AG04450 (cell line): Measurements from ENCODE around the gene SPATA7. TPM values are rescaled to one million over a fixed set of nuclear protein-coding genes. Genes with fewer than 3 reads are reported as not detected.
"Not testable (repeated sequence)": the region's sequence is repeated elsewhere in the genome, so short reads cannot be mapped to it uniquely, and the experiment has no call there.

Experiments used
- CTCF ChIA-PET: fragments of 300-600, 350-600 bp; formaldehyde crosslinking; extraction: SDS; loops from one replicate; lab custom pipeline; 2022; ENCODE audit warnings: antibody characterized with exemption, inconsistent platforms; lab: Charles Lee
- POLR2A ChIA-PET: fragments of 350-600 bp; formaldehyde crosslinking; extraction: SDS; loops from one replicate; lab custom pipeline; 2021; ENCODE audit warnings: antibody characterized with exemption, inconsistent platforms; lab: Yijun Ruan, JAX
- DNase-seq: peaks from one replicate; pipeline ENCODE4 v3.0.0-alpha.2; 2011; ENCODE audit warnings: low read depth, low spot score
- H3K27ac ChIP-seq: one replicate; pipeline ENCODE4 v1.5.1; 2012; ENCODE audit warnings: low read depth, low read length, control low read depth
- H3K27me3 ChIP-seq: one replicate; pipeline ENCODE4 v1.6.0; 2012; ENCODE audit warnings: low read length; ENCODE audit not compliant: control insufficient read depth, insufficient read depth
- H3K4me3 ChIP-seq: 2 replicates; pipeline ENCODE4 v1.5.1; 2011; ENCODE audit warnings: mild to moderate bottlenecking, low read depth, low read length, control low read depth
- H3K9me3 ChIP-seq: 2 replicates; pipeline ENCODE4 v1.5.1; 2012; ENCODE audit warnings: low read length; ENCODE audit not compliant: control insufficient read depth, insufficient read depth
- CTCF ChIP-seq: IDR thresholded peaks from 2 replicates; pipeline ENCODE4 v1.5.1; 2011; ENCODE audit warnings: low read depth, low read length, control low read depth, inconsistent platforms
- polyA plus RNA-seq: library from polyadenylated mRNA; depleted of rRNA; stranded (reverse); fragments of >200 nt; gene quantifications from 2 replicates; pipeline ENCODE4 v1.2.3, GENCODE V29; 2011

The SPATA7 gene
- polyA plus RNA-seq, 1 experiment: 22.7 TPM

- Histone ChIP-seq H3K27me3 (peaks cover 1% of the 10 kb centered on the region), H3K4me3 (no peak overlapping the region), H3K27ac (no peak overlapping the region), H3K9me3 (no peaks in the 10 kb centered on the region)
- no peak for TF ChIP-seq CTCF
- no peak for DNase-seq
- POLR2A ChIA-PET: no interaction called here
- CTCF ChIA-PET: no interaction called here
Observed at GRCh38 chr14:88364710-88365413, 20.6 kb upstream of the SPATA7 start.

- POLR2A ChIA-PET: no interaction called here
Observed at GRCh38 chr14:88369496-88369895, 16.0 kb upstream of the SPATA7 start.

GRCh38 chr14:88379706-88380343, 5.6 kb upstream of the SPATA7 start:
- POLR2A ChIA-PET: no interaction called here
- Histone ChIP-seq H3K27ac (no peak overlapping the region), H3K9me3 (no peaks in the 10 kb centered on the region), H3K4me3 (no peak overlapping the region), H3K27me3 (peaks cover 4% of the 10 kb centered on the region)
- no peak for DNase-seq
- no peak for TF ChIP-seq CTCF
- CTCF ChIA-PET: interaction anchor here (0.5 to 4.2 kb wide), 10 partner anchors 10 to 434 kb away, joined by 3 to 49 read pairs (median 3); no protein-coding TSS in a partner anchor

More at GRCh38 chr14:88369496-88369895, 16.0 kb upstream of the SPATA7 start:
- Histone ChIP-seq H3K4me3 (no peak overlapping the region), H3K9me3 (no peaks in the 10 kb centered on the region), H3K27me3 (peaks cover 3% of the 10 kb centered on the region), H3K27ac (no peak overlapping the region)
- no peak for TF ChIP-seq CTCF
- DNase-seq: no peak
- CTCF ChIA-PET: interaction anchor here (1.6 kb wide), 1 partner anchor 10 kb away, joined by 3 read pairs; no protein-coding TSS in a partner anchor

- Histone ChIP-seq H3K27ac (no peak overlapping the region), H3K4me3 (no peak overlapping the region), H3K9me3 (no peaks in the 10 kb centered on the region; the same call in 1 of the 2 replicates), H3K27me3 (peaks cover 4% of the 10 kb centered on the region)
- TF ChIP-seq CTCF: peak; percentile 42
- ChIA-PET CTCF (interaction anchor here (0.5 to 4.2 kb wide), 13 partner anchors 9 to 441 kb away, joined by 3 to 49 read pairs (median 3); no protein-coding TSS in a partner anchor), POLR2A (no interaction called here)
- DNase-seq: no peak
Observed at GRCh38 chr14:88380405-88380804, 5.1 kb upstream of the SPATA7 start.

GRCh38 chr14:88381634-88382033, 3.8 kb upstream of the SPATA7 start:
- H3K27ac ChIP-seq, DNase-seq, H3K9me3 ChIP-seq, H3K4me3 ChIP-seq, H3K27me3 ChIP-seq, POLR2A ChIA-PET: not testable (repeated sequence)
- CTCF ChIA-PET: interaction anchor here (1.3 to 4.2 kb wide), 4 partner anchors 178 to 367 kb away, joined by 3 to 49 read pairs (median 4); no protein-coding TSS in a partner anchor
